Dedifferentiated amniotic fluid mesenchymal stem cell (primary cell): ENCODE measurements around the gene ELP4.

Experiments used
- DNase-seq: peaks from one replicate; pipeline ENCODE4 v3.0.0-alpha.2; 2016; ENCODE audit errors: extremely low spot score

The ELP4 gene

DNA sequence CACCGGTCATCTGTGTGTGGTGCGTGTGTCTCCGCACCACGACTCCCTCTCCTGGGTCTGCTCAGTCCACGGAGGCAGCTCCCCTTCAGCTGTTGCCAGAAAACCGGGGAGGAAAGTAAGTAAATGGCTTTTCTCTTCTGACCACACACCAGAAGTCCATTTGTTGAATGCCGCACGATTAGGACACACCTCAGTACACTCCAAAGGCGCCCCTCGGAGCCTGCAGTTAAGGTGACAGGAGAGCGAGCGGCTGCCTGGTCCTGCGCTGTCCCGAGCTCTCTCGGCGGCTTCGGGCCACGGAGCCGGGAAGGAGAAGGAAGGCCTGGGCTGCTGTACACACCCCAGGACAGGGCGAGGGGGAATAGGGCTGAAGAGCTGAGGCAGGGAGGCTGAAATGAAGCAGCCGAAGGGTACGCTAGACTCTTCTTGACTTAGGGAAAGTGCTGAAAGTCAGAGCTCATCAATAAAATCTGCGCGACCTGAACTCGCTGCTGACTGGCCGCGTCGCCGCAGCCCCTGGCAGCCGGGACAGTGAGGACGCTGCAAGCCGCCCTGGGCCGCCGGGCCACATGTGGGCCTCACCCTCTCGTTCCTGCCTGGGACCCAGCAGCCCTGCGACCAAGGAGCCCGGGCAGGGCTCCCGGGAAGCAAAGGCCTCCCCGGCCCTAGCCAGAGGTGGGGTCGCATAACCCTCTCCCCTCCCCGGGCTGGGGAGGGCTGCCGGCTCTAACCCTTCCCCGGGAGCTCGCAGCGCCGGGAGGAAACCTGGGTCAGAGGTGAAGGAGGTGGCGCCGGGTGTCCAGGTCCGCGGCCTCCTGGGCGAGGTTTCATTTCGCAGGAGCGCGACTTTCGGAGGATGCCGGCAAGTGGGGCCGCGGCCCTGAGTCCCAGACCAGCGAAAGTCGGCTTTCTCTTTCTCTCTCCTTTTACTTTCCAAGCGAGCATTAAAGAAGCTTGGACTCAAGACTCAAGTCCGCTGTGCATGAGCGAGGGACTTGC is 303.1 kb downstream of the ELP4 start:
- DNase-seq, result no peak

DNA sequence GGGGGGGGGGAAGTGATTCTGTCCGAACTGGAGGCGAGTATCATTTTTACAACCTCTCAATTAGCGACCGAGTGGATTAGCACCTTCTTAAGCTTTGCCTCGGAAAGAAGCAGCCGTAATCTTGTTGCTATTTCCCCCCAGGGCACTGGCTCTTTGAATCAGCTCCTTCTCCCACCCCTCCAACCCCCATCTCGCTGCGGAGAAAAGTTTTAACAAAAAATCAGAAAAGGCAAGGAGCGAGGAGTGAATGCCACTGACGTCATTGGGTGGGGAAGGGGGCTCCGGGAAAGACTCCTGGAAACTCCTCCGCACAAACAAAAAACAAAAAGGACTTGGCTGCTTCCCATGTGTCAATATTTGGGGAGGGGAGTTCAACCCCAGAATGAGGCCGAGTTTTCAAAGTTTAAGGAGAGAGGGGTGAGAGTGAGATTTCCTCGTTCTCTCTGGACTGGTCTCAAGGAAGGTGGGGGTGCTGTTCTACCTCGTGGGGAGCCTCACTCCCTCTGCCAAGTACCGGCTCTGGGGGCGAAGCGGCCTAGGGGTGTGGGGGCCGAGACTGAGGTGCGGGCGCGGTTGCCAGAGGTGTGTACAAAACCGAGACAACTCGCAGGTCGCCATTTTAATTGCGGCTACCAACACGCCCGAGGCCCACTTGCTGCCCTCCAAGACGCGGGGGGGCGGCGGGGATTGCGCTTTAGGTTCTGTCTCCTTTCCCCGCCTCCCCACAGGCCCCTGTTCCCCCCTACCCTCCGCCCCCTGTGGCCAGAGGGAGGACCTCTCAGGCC is 304.0 kb downstream of the ELP4 start:
- no peak for DNase-seq

- no peak for DNase-seq
These were observed 304.8 kb downstream of the ELP4 start for GRCh38 chr11:31814176-31814868.

DNA sequence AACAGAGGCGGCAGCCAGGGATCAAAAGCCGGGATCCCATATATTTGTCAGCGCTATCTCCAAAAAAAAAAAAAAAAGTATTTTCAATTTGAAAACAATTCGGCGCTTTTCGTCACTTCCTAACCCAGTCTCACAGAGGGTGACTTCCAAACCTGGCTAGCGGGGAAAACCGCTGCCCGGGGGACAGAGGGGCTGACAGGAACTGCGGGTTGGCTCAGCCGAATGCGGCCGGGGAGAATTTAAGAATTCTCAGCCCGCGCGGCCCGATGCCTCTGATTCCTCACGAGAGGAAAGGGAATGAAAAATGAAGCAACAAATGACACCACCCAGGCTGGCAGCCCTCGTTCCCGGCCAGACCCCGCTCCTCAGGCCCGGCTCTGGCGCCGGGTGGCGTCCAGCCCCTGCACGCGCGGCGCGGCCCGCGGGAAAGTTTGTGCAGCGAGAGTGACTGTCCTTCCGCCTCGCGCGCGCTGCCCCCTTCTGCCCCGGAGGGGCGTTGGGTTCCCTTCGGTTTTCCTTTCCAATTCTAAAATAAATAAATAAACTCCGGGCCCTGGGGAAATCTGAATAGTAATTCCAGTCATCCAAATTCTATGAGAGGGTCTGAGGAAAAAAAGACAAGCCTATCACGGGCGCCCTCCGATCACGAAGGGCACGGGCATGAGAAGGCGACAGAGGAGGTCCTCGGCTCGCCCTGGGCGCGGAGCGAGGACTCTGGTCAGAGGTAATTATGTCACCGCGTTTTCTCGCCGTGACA is 306.3 kb downstream of the ELP4 start:
- DNase-seq, result no peak

GRCh38 chr11:31816468-31817053 is 307.0 kb downstream of the ELP4 start:
- DNase-seq, result no peak

DNA sequence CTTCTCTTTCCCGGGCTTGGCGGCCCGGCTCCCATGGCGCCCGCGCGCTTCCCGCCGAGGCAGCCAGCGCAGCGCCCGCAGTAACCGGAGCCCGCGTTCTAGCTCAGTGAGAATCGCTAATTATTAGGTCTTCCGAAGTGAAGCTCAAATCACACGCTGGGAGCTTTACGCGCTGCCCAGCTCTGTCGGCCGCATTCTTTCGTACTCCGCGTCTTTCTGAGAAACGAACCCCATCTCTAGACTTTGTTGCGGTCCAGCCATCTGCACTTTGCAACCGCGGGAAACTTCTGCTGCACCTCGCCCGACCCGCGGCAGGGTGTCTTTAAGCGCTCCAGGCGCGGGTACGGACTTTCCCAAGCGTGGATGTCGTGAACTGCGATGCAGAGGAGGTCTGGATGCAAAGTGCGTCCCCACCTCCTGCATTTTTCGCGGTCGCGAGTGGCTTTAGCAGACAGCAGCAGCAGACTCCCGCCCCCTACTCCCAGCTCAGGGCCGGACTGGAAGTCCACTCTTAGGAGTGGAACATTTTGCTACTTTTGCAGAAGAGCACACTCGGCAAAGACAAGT is 307.6 kb downstream of the ELP4 start:
- no peak for DNase-seq

DNA sequence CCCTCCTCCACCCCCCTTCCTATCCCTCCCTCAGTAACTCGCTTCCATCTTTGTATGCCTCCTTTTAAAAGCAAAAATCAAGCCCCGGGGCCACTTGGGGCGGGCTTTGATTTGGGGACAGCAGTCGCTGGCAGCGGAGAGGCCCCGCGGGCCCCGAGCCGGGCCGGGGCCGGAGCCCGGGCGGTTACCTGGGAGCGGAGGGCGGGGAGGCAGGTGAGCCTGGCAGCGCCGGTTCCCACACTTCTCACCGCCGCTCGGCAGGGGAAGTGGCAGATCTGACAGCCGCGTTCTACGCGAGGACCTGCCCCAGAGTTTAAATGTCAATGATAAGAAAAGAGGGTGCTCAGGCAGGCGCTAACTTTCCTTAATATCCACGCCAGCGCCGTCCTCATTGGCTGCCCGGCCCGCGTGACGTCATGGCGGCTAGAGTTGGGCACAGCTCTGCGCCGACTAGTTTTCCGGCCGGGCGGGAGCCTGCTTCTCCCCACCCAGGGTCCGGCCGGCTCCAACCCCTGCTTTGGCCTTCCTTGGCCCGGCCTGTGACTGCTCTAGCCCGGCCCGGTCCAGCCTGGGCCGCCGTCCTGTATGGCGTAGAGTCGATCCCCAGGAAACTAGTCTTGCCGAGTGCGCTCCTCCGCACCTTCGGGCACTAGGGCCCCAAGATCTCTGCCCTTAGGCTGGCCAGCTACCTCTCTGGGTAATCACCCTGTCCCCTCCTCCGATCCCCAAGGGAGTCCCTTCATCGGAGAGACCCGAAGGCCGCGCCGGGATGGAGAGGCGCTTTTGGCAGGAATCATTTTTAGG is 308.3 kb downstream of the ELP4 start:
- no peak for DNase-seq

GRCh38 chr11:31818425-31818755 is 308.8 kb downstream of the ELP4 start:
- DNase-seq, result no peak

DNA sequence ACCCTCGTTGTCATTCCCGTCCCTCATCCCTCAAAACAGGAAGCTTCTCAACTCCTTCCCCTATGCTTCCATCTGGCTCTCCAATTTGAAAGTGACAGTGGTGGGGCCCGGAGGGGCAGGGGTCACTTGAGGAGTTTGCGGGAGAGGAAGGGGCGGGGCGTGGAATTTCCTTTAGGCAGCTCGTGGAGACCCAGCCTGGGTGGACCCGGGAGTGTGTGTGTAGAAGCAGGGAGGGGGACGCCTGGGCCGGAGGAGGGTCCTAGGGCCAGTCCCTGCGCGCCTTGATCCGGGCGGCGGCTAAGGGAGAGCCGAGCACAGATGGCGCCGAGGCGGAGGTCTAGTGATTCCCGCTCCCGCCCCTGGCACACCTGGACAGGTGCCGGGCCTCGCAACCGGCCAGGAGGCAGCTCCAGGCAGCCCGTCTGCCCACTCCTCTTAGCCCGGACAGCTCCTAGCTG is 309.3 kb downstream of the ELP4 start:
- no peak for DNase-seq

DNA sequence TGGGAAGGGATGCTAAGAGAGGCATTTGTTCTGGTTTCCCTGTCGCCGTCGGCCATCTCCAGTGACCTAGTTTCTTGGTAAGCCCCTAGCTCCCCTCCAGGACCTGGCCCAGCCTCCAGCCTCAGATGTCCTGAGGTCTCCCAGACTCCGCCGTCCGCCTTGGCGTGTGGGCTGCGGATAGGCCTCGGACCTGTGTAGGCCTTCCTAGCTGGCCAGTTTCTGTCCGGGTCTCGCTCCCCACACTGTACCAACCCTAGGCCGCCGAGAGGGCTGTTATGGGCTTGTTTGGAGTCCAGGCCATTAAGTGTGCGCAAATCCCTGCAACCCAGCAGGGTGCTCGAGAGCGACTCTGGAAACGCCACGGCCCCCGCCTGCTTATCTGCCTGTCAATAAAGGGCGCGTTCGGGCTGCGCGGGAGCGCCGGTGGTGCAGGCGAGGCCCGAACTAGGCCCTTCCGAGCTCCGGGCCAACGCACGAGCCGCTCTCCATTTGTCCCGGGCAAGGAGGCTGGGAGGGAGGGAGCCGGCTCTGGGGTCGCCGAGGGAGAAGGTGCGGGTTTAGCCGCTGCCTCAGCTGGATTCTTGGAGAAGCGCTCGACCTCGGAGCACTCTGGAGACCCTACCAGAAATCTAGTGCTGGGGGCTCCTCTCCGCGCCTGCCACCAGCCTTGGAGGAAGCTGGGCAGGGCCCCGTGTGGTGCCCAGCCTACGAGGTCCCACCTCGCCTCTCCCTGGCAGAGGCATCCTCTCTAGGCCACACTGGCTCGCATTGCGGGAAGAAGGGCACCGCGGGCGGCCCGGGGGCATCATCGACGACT is 310.3 kb downstream of the ELP4 start:
- no peak for DNase-seq

- no peak for DNase-seq
These were observed 310.9 kb downstream of the ELP4 start for GRCh38 chr11:31820438-31820818.

DNA sequence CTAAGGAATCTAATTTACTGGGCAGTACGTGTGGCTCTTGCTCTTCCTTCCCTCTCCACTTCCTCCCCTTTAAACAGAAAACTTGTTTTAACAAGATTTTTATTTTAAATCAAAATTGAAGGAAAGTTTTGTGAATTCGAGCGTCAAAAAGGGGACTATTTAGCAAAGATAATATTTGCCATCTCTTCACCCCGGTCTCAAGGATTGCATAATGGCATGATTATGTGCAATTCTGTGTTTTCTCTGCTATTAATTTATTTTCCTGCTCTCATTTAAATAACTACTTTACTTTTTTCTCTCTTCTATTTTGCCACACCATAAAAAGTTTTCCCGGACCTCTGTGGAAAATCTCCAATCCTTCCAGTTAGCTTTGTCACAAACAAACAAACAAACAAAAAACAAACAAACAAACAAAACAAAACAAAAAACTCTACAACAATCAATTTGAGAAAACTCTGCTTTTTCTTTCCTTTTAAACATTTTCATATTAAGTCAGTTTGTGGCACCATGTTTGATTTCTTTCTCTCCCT is 311.7 kb downstream of the ELP4 start:
- DNase-seq, result no peak

GRCh38 chr11:31821766-31822165 is 312.2 kb downstream of the ELP4 start:
- no peak for DNase-seq

GRCh38 chr11:31822175-31822926 is 312.8 kb downstream of the ELP4 start:
- no peak for DNase-seq

- DNase-seq, result no peak
These were observed 313.5 kb downstream of the ELP4 start for GRCh38 chr11:31822927-31823643.

- no peak for DNase-seq
These were observed 314.2 kb downstream of the ELP4 start for GRCh38 chr11:31823644-31824331.
